Measurements from ENCODE around the gene BDKRB1. TPM values are rescaled to one million over a fixed set of nuclear protein-coding genes. Genes with fewer than 3 reads are reported as not detected.

Gene BDKRB1
- total RNA-seq, 4 donors from 2014 or later = 0.51 TPM; not detected in 3

DNA sequence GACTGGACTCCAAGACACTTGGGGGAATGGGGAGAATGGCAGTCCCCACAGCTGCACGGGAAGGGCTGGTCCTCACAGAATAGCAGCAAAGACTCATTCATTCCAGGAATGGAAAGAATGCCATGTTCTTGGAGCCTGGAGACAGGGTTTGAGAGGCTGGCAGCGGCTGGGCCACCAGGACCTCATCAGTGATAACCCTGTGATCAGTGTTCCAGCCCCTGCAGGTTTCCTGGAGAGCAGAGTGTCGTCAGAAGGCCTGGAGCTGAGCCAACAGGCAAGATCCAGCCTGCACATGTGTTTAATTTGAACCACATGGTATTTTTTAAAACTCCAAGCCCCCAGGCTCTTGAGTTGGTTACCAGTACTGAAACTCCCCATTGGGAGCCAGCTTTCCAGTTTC lies 11.3 kb downstream of the BDKRB1 start:
- TF ChIP-seq CTCF (IDR thresholded peaks at IDR 0.05; ENCODE audit: low read depth) = no peak

- no peak for TF ChIP-seq CTCF (IDR thresholded peaks at IDR 0.05; ENCODE audit: low read depth)
Measured at GRCh38 chr14:96267916-96268315, 11.9 kb downstream of the BDKRB1 start.

GRCh38 chr14:96268431-96269358 lies 12.7 kb downstream of the BDKRB1 start:
- TF ChIP-seq CTCF (IDR thresholded peaks at IDR 0.05; ENCODE audit: low read depth) = no peak

DNA sequence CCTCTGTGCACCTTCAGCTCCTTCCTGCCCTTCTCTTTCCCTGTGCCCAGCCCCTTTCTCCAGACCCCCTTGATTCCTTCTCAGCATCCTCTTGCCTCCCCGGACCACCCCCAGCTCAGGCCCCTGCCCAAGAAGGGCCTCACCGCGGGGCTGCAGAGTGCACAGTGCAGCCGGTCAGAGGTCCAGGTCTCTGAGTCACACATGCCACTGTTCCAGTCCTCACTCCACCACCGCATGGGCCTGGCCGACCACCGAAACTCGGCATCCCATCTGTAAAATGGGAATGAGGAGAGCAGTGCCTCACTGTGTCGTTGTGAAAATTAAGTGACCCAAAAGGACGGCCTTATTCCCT lies 13.3 kb downstream of the BDKRB1 start:
- no peak for TF ChIP-seq CTCF (IDR thresholded peaks at IDR 0.05; ENCODE audit: low read depth)

DNA sequence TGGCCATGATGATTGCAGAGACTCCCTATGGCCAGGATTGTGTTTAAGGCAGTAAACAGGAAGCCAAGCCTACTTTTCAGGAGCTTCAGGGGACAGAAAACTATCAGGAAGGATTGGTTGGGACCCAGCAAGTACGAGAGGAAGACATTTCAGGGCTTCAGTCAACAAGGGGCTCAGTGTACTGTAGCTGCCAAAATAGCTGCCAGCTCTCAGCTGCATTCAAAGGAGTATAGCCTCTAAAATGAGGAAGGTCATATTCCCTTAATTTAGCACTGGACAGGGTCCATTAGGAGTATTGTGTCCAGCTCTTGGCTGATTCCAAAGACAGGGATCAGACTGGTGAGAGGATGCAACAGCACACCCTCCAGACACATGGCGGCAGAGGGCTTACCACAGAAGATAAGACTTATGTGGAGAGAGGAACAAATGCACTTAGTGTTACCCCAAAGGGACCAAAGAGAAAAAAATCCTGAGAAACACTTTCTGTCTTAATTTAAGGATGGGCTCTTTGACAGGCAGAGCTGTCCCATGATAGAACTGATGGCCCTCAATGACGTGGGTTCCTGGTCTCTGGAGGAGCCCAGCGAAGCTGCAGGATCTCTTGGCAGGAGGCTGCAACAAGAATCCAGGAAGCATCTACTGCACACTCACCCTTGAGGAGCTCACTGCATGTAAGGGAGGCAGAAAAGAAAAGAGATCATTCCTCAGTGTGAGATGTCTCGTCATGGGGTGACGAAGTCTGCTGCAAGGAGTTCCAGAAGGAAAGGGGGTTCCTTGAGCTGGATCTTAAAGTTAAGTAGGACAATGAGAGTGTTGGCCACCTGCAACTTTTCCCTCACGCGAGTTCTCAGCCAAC lies 14.8 kb downstream of the BDKRB1 start:
- no peak for TF ChIP-seq CTCF (IDR thresholded peaks at IDR 0.05; ENCODE audit: low read depth)

- no peak for TF ChIP-seq CTCF (IDR thresholded peaks at IDR 0.05; ENCODE audit: low read depth)
Measured at GRCh38 chr14:96271421-96271762, 15.4 kb downstream of the BDKRB1 start.
